NT2/D1 (cell line): ENCODE data around the gene GPR15.

ENCODE experiments used
- SUZ12 ChIP-seq: IDR thresholded peaks from 2 replicates; pipeline ENCODE4 v1.6.1; 2011; ENCODE audit not compliant: insufficient read length, insufficient read depth; ENCODE audit errors: extremely low read depth
- YY1 ChIP-seq: IDR thresholded peaks from 2 replicates; pipeline ENCODE4 v1.6.1; 2011; ENCODE audit not compliant: insufficient read length, insufficient read depth

DNA sequence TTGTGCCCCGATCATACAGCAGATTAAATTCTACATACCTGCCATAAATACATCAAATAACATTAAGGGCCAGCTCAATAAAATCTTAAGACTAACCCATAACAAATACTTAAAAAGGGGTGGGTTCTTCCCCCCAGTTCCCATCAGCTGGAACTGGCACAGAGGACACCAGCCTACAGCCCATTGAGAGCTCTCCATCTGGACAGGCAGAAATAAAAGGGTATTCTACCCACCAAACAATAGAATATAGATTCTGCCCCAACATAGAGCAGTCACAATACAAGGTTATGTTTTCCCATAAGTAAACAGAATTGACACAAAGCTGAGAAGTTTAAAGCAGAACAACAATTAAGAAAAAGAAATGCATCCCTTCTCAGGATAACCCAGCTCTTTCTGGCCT, 49.7 kb downstream of the GPR15 start:
- TF ChIP-seq YY1 (no peak), SUZ12 (no peak)
